Measurements from ENCODE around the gene SRSF3. TPM values are rescaled to one million over a fixed set of nuclear protein-coding genes. Genes with fewer than 3 reads are reported as not detected.
A peak's percentile ranks its signal among the peaks of the same experiment; 100 is the strongest.

Gene SRSF3
- total RNA-seq, 4 donors from 2014 or later = 98.8 to 239 (median 179) TPM

GRCh38 chr6:36629784-36630183 is 35.6 kb downstream of the SRSF3 start:
- TF ChIP-seq CTCF (IDR thresholded peaks at IDR 0.05) (no peak), POLR2A (IDR thresholded peaks at IDR 0.05) (no peak)
- DNase-seq = no peak
- H3K27ac ChIP-seq = peak overlapping the region; percentile 79 to 86
- H3K27me3 ChIP-seq = no peaks in the 10 kb centered on the region
- H3K4me3 ChIP-seq = no peak overlapping the region
- intact Hi-C loops (cut with DNase I; ENCODE audit: low total_unique reads) = no loop called here
- H3K9me3 ChIP-seq = no peaks in the 10 kb centered on the region
- H3K36me3 ChIP-seq = no peaks in the 10 kb centered on the region
- peaks cover 8 to 14% of the 10 kb centered on the region in 2 donors for H3K4me1 ChIP-seq

GRCh38 chr6:36631326-36632011 is 37.3 kb downstream of the SRSF3 start:
- TF ChIP-seq CTCF (IDR thresholded peaks at IDR 0.05) = no peak
- TF ChIP-seq POLR2A (IDR thresholded peaks at IDR 0.05) = no peak
- intact Hi-C loops (cut with DNase I; ENCODE audit: low total_unique reads) = no loop called here
- Histone ChIP-seq H3K36me3 (no peaks in the 10 kb centered on the region), H3K4me1 (peaks cover 0 to 14% of the 10 kb centered on the region in 2 donors), H3K4me3 (no peak overlapping the region), H3K27me3 (no peaks in the 10 kb centered on the region), H3K27ac (no peak overlapping the region), H3K9me3 (no peaks in the 10 kb centered on the region)
- DNase-seq = no peak

GRCh38 chr6:36633370-36633769 is 39.2 kb downstream of the SRSF3 start:
- Histone ChIP-seq H3K27ac (no peak overlapping the region), H3K36me3 (no peaks in the 10 kb centered on the region), H3K9me3 (no peaks in the 10 kb centered on the region), H3K4me3 (no peak overlapping the region), H3K27me3 (no peaks in the 10 kb centered on the region), H3K4me1 (peaks cover 0 to 4% of the 10 kb centered on the region in 2 donors)
- DNase-seq = no peak
- no peak for TF ChIP-seq CTCF (IDR thresholded peaks at IDR 0.05)
- no peak for TF ChIP-seq POLR2A (IDR thresholded peaks at IDR 0.05)
- intact Hi-C loops (cut with DNase I; ENCODE audit: low total_unique reads) = no loop called here

GRCh38 chr6:36633915-36634314 is 39.8 kb downstream of the SRSF3 start:
- DNase-seq = no peak
- no peaks in the 10 kb centered on the region for H3K4me1 ChIP-seq
- intact Hi-C loops (cut with DNase I; ENCODE audit: low total_unique reads) = no loop called here

More at GRCh38 chr6:36633915-36634314, 39.8 kb downstream of the SRSF3 start:
- no peak for TF ChIP-seq CTCF (IDR thresholded peaks at IDR 0.05)
- no peaks in the 10 kb centered on the region for H3K27me3 ChIP-seq
- H3K4me3 ChIP-seq = no peak overlapping the region
- no peaks in the 10 kb centered on the region for H3K9me3 ChIP-seq
- H3K36me3 ChIP-seq = no peaks in the 10 kb centered on the region
- H3K27ac ChIP-seq = no peak overlapping the region

Measured in uterus (tissue), 4 donors.